ENCODE measurements around the gene PGS1.

GRCh38 chr17:78371056-78371455 is 7.4 kb upstream of the PGS1 start:
- no peak for TF ChIP-seq CHD2 (IDR thresholded peaks at IDR 0.05; ENCODE audit: low read length)
- TF ChIP-seq TBP (IDR thresholded peaks at IDR 0.05; ENCODE audit: low read depth, low read length) = no peak
- no peak for TF ChIP-seq SP2 (IDR thresholded peaks at IDR 0.05; ENCODE audit: low read length)
- TF ChIP-seq SUZ12 (IDR thresholded peaks at IDR 0.05; ENCODE audit: low read length) = no peak
- no peak for TF ChIP-seq USF2 (IDR thresholded peaks at IDR 0.05; ENCODE audit: low read length)
- no peak for TF ChIP-seq CTCF (IDR thresholded peaks at IDR 0.05; ENCODE audit: control extremely low read depth in 1 of 3, insufficient read depth in 1 of 3, low read depth in 1 of 3, low read length in 3 of 3)
- TF ChIP-seq ZNF274 (IDR thresholded peaks at IDR 0.05; ENCODE audit: borderline replicate concordance, extremely low read depth, low read length) = no peak
- no peak for TF ChIP-seq RAD21 (IDR thresholded peaks at IDR 0.05 in 1 of 2, conservative IDR thresholded peaks at IDR 0.05 in 1 of 2; ENCODE audit: low read depth in 2 of 2, low read length in 2 of 2)
- no peak for TF ChIP-seq POLR2A (IDR thresholded peaks at IDR 0.05; ENCODE audit: control extremely low read depth in 1 of 2, low read depth in 2 of 2, low read length in 2 of 2)
- TF ChIP-seq, protein P1, sequence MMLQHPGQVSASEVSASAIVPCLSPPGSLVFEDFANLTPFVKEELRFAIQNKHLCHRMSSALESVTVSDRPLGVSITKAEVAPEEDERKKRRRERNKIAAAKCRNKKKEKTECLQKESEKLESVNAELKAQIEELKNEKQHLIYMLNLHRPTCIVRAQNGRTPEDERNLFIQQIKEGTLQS (IDR thresholded peaks at IDR 0.05; ENCODE audit: insufficient read depth, low read depth, low read length) = no peak
- no peak for TF ChIP-seq CREB1 (IDR thresholded peaks at IDR 0.05)
